Liver (tissue), 9 donors: ENCODE results near the gene ABL1. TPM values are rescaled to one million over a fixed set of nuclear protein-coding genes. Genes with fewer than 3 reads are reported as not detected.

ENCODE experiments used
- DNase-seq: peaks from one replicate; pipeline ENCODE4 v3.0.0-alpha.2; 2017; ENCODE audit warnings: low spot score
- H3K27ac ChIP-seq, 2 donors: one replicate each; pipeline ENCODE4 v1.7.0; 2013; ENCODE audit warnings: inconsistent platforms in 2 of 2, low read length in 2 of 2, control low read depth in 1 of 2, low read depth in 1 of 2, mild to moderate bottlenecking in 1 of 2
- H3K27me3 ChIP-seq, 4 donors: one replicate each; pipeline versions ENCODE4 v1.6.1 to v1.7.0; 2013; ENCODE audit warnings: low read length in 3 of 4, inconsistent platforms in 1 of 4, mild to moderate bottlenecking in 1 of 4, moderate library complexity in 1 of 4; ENCODE audit not compliant: control insufficient read depth in 4 of 4, insufficient read depth in 4 of 4
- H3K36me3 ChIP-seq, 4 donors: one replicate each; pipeline versions ENCODE4 v1.6.1 to v1.7.0; 2013; ENCODE audit warnings: low read length in 3 of 4, mild to moderate bottlenecking in 3 of 4, low read depth in 1 of 4, moderate library complexity in 1 of 4; ENCODE audit not compliant: control insufficient read depth in 4 of 4, insufficient read depth in 3 of 4
- H3K4me1 ChIP-seq, 4 donors: one replicate each; pipeline versions ENCODE4 v1.6.1 to v1.7.0; 2013; ENCODE audit warnings: low read length in 3 of 4, mild to moderate bottlenecking in 3 of 4, moderate library complexity in 1 of 4; ENCODE audit not compliant: control insufficient read depth in 4 of 4, insufficient read depth in 4 of 4
- H3K4me3 ChIP-seq, 3 donors: one replicate each; pipeline versions ENCODE4 v1.6.1 to v1.7.0; 2013; ENCODE audit warnings: low read length in 3 of 3, control low read depth in 1 of 3, low read depth in 1 of 3, mild to moderate bottlenecking in 1 of 3
- H3K9ac ChIP-seq, 2 donors: one replicate each; pipeline ENCODE4 v1.7.0; 2013; ENCODE audit warnings: low read length in 2 of 2, mild to moderate bottlenecking in 2 of 2, moderate library complexity in 2 of 2, control low read depth in 1 of 2, low read depth in 1 of 2
- H3K9me3 ChIP-seq, 4 donors: one replicate each; pipeline versions ENCODE4 v1.6.1 to v1.7.0; 2013; ENCODE audit warnings: low read length in 3 of 4; ENCODE audit not compliant: control insufficient read depth in 4 of 4
- ATF3 ChIP-seq: IDR thresholded peaks from 2 replicates; pipeline ENCODE4 v1.6.1; 2016; ENCODE audit warnings: antibody characterized with exemption
- CTCF ChIP-seq: fragments of 150-350 bp; IDR thresholded peaks from 2 replicates; pipeline ENCODE4 v1.5.1; 2017; ENCODE audit warnings: improper control_type of control experiment, low read depth, low read length; ENCODE audit not compliant: missing input control
- FOXA2 ChIP-seq: IDR thresholded peaks from 2 replicates; pipeline ENCODE4 v1.6.1; 2016; ENCODE audit warnings: antibody characterized with exemption
- HNF4A ChIP-seq, 2 donors: conservative IDR thresholded peaks; 2 replicates each; pipeline ENCODE4 v1.6.1; 2016; ENCODE audit warnings: antibody characterized with exemption in 2 of 2, mild to moderate bottlenecking in 2 of 2
- HNF4G ChIP-seq: IDR thresholded peaks from 2 replicates; pipeline ENCODE4 v1.6.1; 2016; ENCODE audit warnings: antibody characterized with exemption
- JUND ChIP-seq, 2 donors: IDR thresholded peaks; 2 replicates each; pipeline ENCODE4 v1.6.1; 2016; ENCODE audit warnings: antibody characterized with exemption in 2 of 2
- NR2F2 ChIP-seq: IDR thresholded peaks from 2 replicates; pipeline ENCODE4 v1.6.1; 2016; ENCODE audit warnings: antibody characterized with exemption
- RAD21 ChIP-seq, 2 donors: IDR thresholded peaks; 2 replicates each; pipeline ENCODE4 v1.6.1; 2016; ENCODE audit warnings: antibody characterized with exemption in 2 of 2, mild to moderate bottlenecking in 2 of 2
- RXRA ChIP-seq, 2 donors: IDR thresholded peaks; 2 replicates each; pipeline ENCODE4 v1.6.1; 2017 to 2018; ENCODE audit warnings: antibody characterized with exemption in 2 of 2, mild to moderate bottlenecking in 1 of 2
- SP1 ChIP-seq: IDR thresholded peaks from 2 replicates; pipeline ENCODE4 v1.6.1; 2018; ENCODE audit warnings: antibody characterized with exemption, mild to moderate bottlenecking
- TAF1 ChIP-seq: conservative IDR thresholded peaks from 2 replicates; pipeline ENCODE4 v1.6.1; 2016; ENCODE audit warnings: antibody characterized with exemption, mild to moderate bottlenecking
- YY1 ChIP-seq: IDR thresholded peaks from 2 replicates; pipeline ENCODE4 v1.6.1; 2016; ENCODE audit warnings: antibody characterized with exemption, mild to moderate bottlenecking
- WGBS: extraction: QIAGEN DNeasy Blood & Tissue Kit; methylation state at CpG from one replicate; pipeline ENCODE4 v1.1.7; 2013; 5-methylcytosine and 5-hydroxymethylcytosine counted together
- polyA plus RNA-seq, 2 donors: library from polyadenylated mRNA; stranded (reverse) in 1 of 2; unstranded in 1 of 2; fragments of 200-250 nt in 1 of 2; fragments of >200 nt in 1 of 2; fragmentation: Nextera tagmentation in 1 of 2; extraction: Ambion mirVana in 1 of 2; gene quantifications; one replicate each; pipeline versions ENCODE4 v1.2.1 to v1.2.3, GENCODE V29; 2013 to 2015
- total RNA-seq, 2 donors: library from RNA; depleted of rRNA; stranded (reverse); fragments of >200 nt; gene quantifications; one replicate each; pipeline ENCODE4 v1.2.3, GENCODE V29; 2014
- donor health status: healthy.
- donor health status: healthy.
- donor health status: healthy.
- donor health status: healthy.
- donor health status: healthy.

ABL1 gene
- total and polyA plus RNA-seq, 4 donors, result 4.2 to 14.2 (median 10.9) TPM

GRCh38 chr9:130865921-130866320 lies 30.9 kb downstream of the ABL1 start:
- H3K36me3 ChIP-seq, result peaks cover 0 to 6% (median 2%) of the 10 kb centered on the region in 4 donors
- no peak overlapping the region for H3K27ac ChIP-seq
- WGBS, result 96% methylated on average over 3 of the region's 3 CpGs
- no peak overlapping the region for H3K4me3 ChIP-seq
- no peak for TF ChIP-seq HNF4A (conservative IDR thresholded peaks at IDR 0.05)
- no peak for TF ChIP-seq FOXA2
- TF ChIP-seq SP1, result no peak
- no peak for TF ChIP-seq RAD21 (IDR thresholded peaks at IDR 0.05)
- H3K27me3 ChIP-seq, result no peaks in the 10 kb centered on the region
- no peak for DNase-seq
- H3K4me1 ChIP-seq, result peaks cover 0 to 5% (median under 1%) of the 10 kb centered on the region in 4 donors
- H3K9me3 ChIP-seq, result no peaks in the 10 kb centered on the region
- H3K9ac ChIP-seq, result no peak overlapping the region

- peak; percentile 72 for DNase-seq
- Histone ChIP-seq H3K27me3 (no peaks in the 10 kb centered on the region), H3K4me1 (peaks cover 0 to 5% (median under 1%) of the 10 kb centered on the region in 4 donors), H3K9ac (no peak overlapping the region), H3K4me3 (no peak overlapping the region), H3K27ac (no peak overlapping the region), H3K36me3 (peaks cover 0 to 5% (median 2%) of the 10 kb centered on the region in 4 donors), H3K9me3 (no peaks in the 10 kb centered on the region)
- 48% methylated on average over 4 of the region's 4 CpGs for WGBS
- no peak for TF ChIP-seq YY1
- peak; percentile 68 to 81 for TF ChIP-seq RXRA (IDR thresholded peaks at IDR 0.05)
- TF ChIP-seq CTCF, result peak; percentile 81
- peak in 1 of 2 donors; percentile 62 for TF ChIP-seq HNF4A (conservative IDR thresholded peaks at IDR 0.05)
- TF ChIP-seq FOXA2, result no peak
- TF ChIP-seq HNF4G, result peak; percentile 24
- TF ChIP-seq NR2F2, result peak; percentile 38
- TF ChIP-seq JUND (IDR thresholded peaks at IDR 0.05), result no peak
- no peak for TF ChIP-seq TAF1
- peak; percentile 86 to 92 for TF ChIP-seq RAD21 (IDR thresholded peaks at IDR 0.05)
These were observed 31.5 kb downstream of the ABL1 start for GRCh38 chr9:130866474-130866965.

GRCh38 chr9:130867556-130867955 lies 32.5 kb downstream of the ABL1 start:
- WGBS, result 94% methylated on average over 9 of the region's 9 CpGs
- Histone ChIP-seq H3K27ac (no peak overlapping the region), H3K27me3 (no peaks in the 10 kb centered on the region), H3K4me1 (peaks cover under 1 to 12% (median 5%) of the 10 kb centered on the region in 4 donors), H3K36me3 (peaks cover 0 to 5% (median 2%) of the 10 kb centered on the region in 4 donors), H3K9me3 (no peaks in the 10 kb centered on the region), H3K4me3 (no peak overlapping the region), H3K9ac (no peak overlapping the region)
- DNase-seq, result no peak
- TF ChIP-seq CTCF (no peak), RAD21 (IDR thresholded peaks at IDR 0.05) (no peak), TAF1 (no peak), HNF4A (conservative IDR thresholded peaks at IDR 0.05) (no peak), ATF3 (no peak)
